Stimulated activated naive CD8-positive, alpha-beta T cell treated with anti-CD3 and anti-CD28 coated beads, Interleukin-15, amount 100 ng/mL, for 72 hours (primary cell): ENCODE results near the gene TDRD1.

Experiments used
- ATAC-seq: fragments of 150-1000 bp; cut with Tn5 transposase; 2 replicates; pipeline ENCODE4 v1.10.0; 2021; ENCODE audit warnings: mild to moderate bottlenecking, moderate library complexity
- DNase-seq, 2 donors: peaks; one replicate each; pipeline ENCODE4 v3.0.0; 2021 to 2022
- H3K27ac Mint-ChIP-seq, 2 donors: one replicate each; pipeline ENCODE4 v1.8.0; 2022; ENCODE audit warnings: mild to moderate bottlenecking in 2 of 2, mixed read lengths in 2 of 2, moderate library complexity in 2 of 2
- H3K27me3 Mint-ChIP-seq: one replicate; pipeline ENCODE4 v1.8.0; 2022; ENCODE audit warnings: mixed read lengths
- H3K4me1 Mint-ChIP-seq: one replicate; pipeline ENCODE4 v1.8.0; 2022; ENCODE audit warnings: mild to moderate bottlenecking, mixed read lengths
- H3K4me3 Mint-ChIP-seq, 2 donors: one replicate each; pipeline ENCODE4 v1.8.0; 2022; ENCODE audit warnings: mild to moderate bottlenecking in 2 of 2, mixed read lengths in 2 of 2, moderate library complexity in 1 of 2
- H3K9me3 Mint-ChIP-seq, 2 donors: one replicate each; pipeline ENCODE4 v1.8.0; 2022; ENCODE audit warnings: mixed read lengths in 2 of 2

The TDRD1 gene

DNA sequence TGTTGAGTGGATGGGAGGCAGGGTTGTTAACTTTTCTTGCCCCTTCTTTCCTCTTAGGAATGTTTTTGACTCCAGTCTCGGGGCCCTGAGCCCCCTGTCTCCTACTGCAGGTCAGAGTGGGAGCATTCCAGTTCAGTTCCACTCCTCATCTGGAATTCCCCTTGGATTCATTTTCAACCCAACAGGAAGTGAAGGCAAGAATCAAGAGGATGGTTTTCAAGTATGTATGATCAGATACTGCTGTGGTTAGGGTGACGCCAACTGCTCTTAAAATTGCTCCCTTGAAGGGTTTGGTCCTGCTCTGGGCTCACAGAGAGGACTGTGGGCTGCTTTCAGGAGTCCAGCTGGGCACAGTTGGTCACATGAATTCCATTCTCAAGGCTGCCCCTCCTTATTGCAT lies 81.9 kb downstream of the TDRD1 start:
- Mint-ChIP-seq H3K9me3 (no peaks in the 10 kb centered on the region), H3K4me3 (no peak overlapping the region), H3K27me3 (no peaks in the 10 kb centered on the region), H3K27ac (peak overlapping the region in 1 of 2 donors; percentile 49), H3K4me1 (peaks cover 21% of the 10 kb centered on the region)
- no peak for ATAC-seq
- DNase-seq = no peak

DNA sequence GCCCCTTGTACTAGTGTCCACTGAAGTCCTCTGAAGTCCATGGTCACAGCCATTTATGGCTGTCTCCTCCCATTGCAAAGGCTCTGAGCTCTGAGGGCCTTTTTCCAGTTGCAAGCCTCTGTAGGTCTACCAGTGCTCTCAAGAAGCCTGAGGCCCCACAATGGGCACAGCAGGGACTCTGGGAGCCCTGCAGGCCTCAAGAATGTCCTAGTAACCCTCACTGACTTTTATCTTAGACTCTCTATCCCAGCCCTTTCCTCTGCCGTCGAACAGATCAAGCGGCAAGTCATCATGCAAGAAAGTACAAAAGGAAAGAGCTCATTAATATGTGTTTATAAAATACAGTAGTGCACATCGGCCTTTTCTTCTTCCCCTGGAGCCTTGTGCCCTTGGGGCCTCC lies 83.3 kb downstream of the TDRD1 start:
- no peak for ATAC-seq
- no peak for DNase-seq
- Mint-ChIP-seq H3K27ac (no peak overlapping the region), H3K27me3 (no peaks in the 10 kb centered on the region), H3K9me3 (no peaks in the 10 kb centered on the region), H3K4me3 (no peak overlapping the region), H3K4me1 (peaks cover 21% of the 10 kb centered on the region)

DNA sequence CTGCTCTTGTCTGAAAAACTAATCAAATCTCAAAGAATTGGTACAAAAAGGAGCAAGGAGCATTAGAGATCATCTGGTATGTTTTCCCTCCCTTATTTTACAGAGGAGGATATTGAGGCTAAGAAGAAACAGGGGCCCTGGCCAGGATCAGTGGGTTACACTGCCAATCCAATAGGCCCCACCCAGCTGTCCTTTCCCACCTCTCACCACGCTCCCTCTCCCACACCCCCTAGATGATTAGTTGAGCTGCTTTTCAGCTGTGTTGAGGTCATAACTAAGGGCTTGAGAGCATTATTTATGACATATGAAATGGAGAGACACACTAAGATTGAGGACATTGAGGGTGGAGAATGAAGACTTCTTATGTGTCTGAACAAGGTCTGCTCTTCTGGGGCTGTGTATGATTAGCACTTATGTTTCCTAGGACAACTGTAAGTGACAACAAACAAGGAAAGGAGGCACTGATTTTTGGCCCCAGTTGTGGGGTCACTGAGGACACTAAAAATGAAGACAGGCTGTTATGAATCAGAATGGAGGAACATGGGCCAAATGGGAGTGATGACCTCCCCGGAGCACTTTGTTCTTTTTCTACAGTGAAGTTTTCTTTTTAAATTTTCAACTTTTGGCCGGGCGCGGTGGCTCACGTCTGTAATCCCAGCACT lies 86.4 kb downstream of the TDRD1 start:
- H3K4me1 Mint-ChIP-seq = peaks cover 11% of the 10 kb centered on the region
- DNase-seq (no peak), ATAC-seq (no peak)
- H3K4me3 Mint-ChIP-seq = no peak overlapping the region
- H3K27me3 Mint-ChIP-seq = peaks cover under 1% of the 10 kb centered on the region
- no peaks in the 10 kb centered on the region for H3K9me3 Mint-ChIP-seq
- H3K27ac Mint-ChIP-seq = no peak overlapping the region

DNA sequence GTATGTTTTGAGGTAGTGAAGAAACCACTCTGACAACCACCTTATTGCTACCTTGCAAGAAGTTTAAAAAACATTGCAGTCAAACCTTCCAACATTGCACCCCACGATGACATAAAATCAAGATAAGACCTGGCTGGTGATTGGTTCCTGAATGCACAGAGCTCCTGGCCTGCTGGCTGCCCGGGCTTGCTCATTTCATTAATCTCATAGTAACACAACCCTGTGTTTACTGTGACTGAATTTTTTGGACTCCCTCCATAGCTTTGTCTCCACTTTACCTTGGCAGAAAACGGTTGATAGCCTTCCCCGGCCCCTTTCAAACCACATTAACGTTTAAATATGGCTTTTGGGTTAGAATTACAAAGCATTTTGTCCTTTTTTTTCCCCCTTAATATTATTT lies 87.4 kb downstream of the TDRD1 start:
- no peak overlapping the region for H3K4me3 Mint-ChIP-seq
- ATAC-seq = no peak
- no peaks in the 10 kb centered on the region for H3K9me3 Mint-ChIP-seq
- DNase-seq = no peak
- H3K27me3 Mint-ChIP-seq = peaks cover 9% of the 10 kb centered on the region
- peaks cover 1% of the 10 kb centered on the region for H3K4me1 Mint-ChIP-seq
- no peak overlapping the region for H3K27ac Mint-ChIP-seq

DNA sequence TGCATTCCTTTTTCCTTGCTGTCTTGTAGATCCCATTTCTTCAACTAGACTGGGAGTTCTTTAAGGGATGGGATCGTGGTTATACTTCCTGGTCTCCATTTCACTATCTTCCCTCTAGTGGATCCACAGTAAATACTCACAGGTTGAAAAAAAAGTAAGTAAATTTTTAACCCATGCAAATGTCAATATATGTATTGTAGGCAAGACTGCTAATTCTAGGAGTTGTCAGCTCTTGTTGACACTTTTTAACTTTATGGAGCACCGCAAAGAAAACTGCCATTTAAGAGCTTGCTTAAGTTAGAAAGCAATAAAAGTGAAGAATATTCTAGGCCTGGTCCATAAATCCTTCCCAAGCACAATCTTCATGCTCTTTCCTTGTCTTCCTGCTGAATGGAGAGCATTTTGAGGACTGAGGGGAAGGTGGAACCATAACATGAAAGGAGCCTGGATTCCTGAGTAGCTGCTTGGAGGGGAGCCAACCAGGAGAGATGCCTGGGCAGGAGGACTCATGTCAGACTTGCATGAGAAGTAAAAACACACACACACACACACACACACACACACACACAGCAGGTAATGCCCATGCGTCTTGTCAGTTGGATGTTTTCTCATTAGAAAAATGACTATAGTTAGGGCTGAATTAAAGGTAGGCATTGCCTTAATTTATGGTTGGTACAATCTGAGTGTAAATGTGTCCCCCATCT lies 92.1 kb downstream of the TDRD1 start:
- no peaks in the 10 kb centered on the region for H3K9me3 Mint-ChIP-seq
- peak overlapping the region in 1 of 2 donors; percentile 30 for H3K27ac Mint-ChIP-seq
- no peak overlapping the region for H3K4me3 Mint-ChIP-seq
- DNase-seq (no peak), ATAC-seq (no peak)
- peaks cover 9% of the 10 kb centered on the region for H3K27me3 Mint-ChIP-seq
- no peaks in the 10 kb centered on the region for H3K4me1 Mint-ChIP-seq

DNA sequence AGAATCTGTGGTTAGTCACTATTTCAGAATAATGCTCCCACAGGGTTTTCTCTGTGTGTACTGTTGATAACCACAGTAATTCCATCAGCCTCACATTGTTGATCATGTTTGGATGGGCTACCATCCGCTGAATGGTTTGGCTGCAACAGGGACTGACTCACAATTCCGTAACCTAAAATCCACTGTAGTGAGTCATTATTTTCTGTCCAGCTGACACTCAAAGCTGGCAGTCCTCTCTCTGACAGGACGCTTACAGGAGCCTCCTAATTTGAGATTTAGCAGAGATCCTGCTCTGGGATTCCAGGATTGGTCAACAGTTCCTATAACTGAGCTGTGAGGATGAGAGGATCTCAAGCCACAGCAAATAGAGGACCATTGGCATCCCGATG lies 92.6 kb downstream of the TDRD1 start:
- no peak overlapping the region for H3K27ac Mint-ChIP-seq

DNA sequence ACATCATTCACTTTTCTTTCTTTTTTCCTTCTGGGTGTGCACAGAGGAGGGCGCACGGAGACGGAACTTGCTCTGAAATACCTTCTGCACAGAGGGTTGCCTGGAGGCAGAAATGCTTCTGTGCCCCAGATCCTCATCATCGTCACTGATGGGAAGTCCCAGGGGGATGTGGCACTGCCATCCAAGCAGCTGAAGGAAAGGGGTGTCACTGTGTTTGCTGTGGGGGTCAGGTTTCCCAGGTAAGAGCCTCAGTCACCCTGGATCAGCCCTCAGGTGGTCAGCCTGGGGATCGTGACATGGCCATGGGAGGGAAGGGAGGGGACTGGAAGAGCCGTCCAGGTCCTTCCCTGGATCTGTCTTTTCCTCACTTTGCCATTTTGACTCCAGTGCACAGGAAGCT lies 93.5 kb downstream of the TDRD1 start:
- DNase-seq (no peak), ATAC-seq (no peak)
- Mint-ChIP-seq H3K27me3 (peaks cover 9% of the 10 kb centered on the region), H3K9me3 (no peaks in the 10 kb centered on the region), H3K4me3 (no peak overlapping the region), H3K27ac (no peak overlapping the region), H3K4me1 (no peaks in the 10 kb centered on the region)

More for the DNA sequence above, 92.6 kb downstream of the TDRD1 start:
- ATAC-seq (no peak), DNase-seq (no peak)
- no peaks in the 10 kb centered on the region for H3K4me1 Mint-ChIP-seq
- peaks cover 9% of the 10 kb centered on the region for H3K27me3 Mint-ChIP-seq
- no peaks in the 10 kb centered on the region for H3K9me3 Mint-ChIP-seq
- no peak overlapping the region for H3K4me3 Mint-ChIP-seq

DNA sequence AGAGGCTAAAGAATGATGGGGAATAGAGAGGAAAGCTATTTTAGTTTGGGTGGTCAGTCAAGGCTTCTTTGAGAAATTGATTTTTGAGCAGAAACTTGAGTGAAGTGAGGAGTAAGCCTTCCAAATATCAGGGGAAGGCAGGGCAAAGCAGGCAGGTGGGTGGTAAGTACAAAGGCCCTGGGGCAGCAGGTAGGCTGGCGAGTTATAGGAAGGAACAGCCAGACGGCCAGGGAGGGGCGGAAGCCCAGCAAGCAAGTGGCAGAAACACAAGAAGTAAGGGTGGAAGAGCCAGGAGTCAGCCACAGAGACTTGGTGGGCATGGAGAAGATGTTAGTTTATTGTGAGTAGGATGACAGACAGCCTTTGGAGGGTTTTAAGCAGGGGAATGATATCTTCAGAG lies 94.8 kb downstream of the TDRD1 start:
- no peaks in the 10 kb centered on the region for H3K9me3 Mint-ChIP-seq
- H3K4me3 Mint-ChIP-seq = no peak overlapping the region
- H3K27ac Mint-ChIP-seq = no peak overlapping the region
- peaks cover 19% of the 10 kb centered on the region for H3K27me3 Mint-ChIP-seq
- no peak for ATAC-seq
- no peaks in the 10 kb centered on the region for H3K4me1 Mint-ChIP-seq
- no peak for DNase-seq

DNA sequence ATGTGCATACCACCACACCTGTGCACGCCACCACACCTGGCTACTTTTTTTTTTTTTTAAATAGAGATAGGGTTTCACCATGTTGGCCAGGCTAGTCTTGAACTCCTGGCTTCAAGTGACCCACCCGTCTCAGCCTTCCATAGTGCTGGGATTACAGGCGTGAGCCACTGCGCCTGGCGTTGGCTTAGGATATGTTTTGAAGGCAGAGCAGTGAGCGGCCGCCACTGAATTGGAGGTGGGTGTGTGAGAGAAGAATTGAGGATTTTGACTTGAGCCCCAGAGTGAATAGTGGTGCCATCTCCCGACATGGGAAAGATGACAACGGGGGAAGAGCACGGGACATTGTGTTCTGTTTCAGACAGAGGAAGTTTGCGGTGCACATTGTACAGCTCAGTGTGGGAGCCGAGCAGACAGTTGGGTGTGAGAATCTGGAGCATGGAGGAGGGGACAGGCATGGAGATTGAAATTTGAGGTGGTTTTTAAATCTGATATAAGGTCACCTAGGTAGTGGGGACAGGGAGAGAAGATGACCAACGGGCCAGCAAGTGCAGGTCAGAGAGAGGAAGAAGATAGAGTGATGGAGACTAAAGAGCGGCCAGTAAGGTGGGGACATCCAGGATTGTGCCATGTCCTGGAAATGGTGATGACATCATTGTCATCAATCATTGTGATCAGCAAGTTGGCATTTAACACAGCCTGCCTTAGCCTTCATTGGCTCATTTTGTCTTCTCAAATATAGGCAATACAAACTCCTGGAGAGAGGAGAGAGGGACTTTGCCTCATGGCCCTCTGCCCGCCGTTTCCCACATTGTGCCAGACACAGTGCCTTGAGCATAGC lies 95.7 kb downstream of the TDRD1 start:
- ATAC-seq (no peak), DNase-seq (no peak)
- H3K9me3 Mint-ChIP-seq = no peaks in the 10 kb centered on the region
- no peak overlapping the region for H3K4me3 Mint-ChIP-seq
- no peaks in the 10 kb centered on the region for H3K4me1 Mint-ChIP-seq
- peaks cover 19% of the 10 kb centered on the region for H3K27me3 Mint-ChIP-seq
- no peak overlapping the region for H3K27ac Mint-ChIP-seq

DNA sequence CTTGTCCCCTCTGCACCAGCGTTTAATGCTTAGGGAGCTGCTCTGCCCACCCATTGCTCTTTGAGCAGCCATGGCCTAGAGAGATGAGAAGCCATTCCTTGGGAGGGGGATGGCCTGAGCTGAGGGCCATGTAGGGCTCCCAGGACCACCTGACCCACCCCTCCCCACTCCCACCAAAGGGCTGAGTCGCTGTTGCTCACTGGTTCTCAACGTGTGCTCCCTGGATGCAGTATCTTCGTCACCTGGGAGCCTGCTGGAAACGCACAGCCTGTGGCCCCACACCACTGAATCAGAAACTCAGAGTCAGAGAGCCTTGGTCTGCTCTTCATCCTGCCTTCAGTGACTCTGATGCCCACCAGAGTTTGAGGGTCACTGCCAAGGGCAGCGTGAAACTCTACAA lies 96.9 kb downstream of the TDRD1 start:
- no peak for DNase-seq
- Mint-ChIP-seq H3K27ac (no peak overlapping the region), H3K9me3 (no peaks in the 10 kb centered on the region), H3K4me3 (no peak overlapping the region), H3K4me1 (no peaks in the 10 kb centered on the region), H3K27me3 (peaks cover 13% of the 10 kb centered on the region)
- ATAC-seq = no peak

DNA sequence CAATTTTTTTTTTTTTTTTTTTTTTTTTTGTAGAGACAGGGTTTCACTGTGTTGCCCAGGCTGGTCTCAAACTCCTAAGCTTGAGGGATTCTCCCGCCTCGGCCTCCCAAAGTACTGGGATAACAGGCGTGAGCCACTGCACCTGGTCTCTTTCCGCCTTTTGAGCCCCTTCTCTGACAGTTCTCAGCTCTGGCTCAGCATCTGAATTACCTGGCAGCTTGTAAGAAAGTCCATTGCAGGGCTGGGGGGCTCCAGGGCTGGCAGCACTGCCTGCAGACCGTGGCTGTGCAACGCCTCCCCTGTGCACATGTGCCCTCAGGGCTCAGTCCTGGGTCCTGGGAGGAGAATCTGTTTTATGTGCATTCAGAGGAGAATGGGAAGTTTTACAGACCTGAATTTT lies 97.5 kb downstream of the TDRD1 start:
- H3K27ac Mint-ChIP-seq = no peak overlapping the region
- H3K4me3 Mint-ChIP-seq = no peak overlapping the region
- ATAC-seq (no peak), DNase-seq (no peak)
- no peaks in the 10 kb centered on the region for H3K4me1 Mint-ChIP-seq
- no peaks in the 10 kb centered on the region for H3K9me3 Mint-ChIP-seq
- peaks cover 10% of the 10 kb centered on the region for H3K27me3 Mint-ChIP-seq

DNA sequence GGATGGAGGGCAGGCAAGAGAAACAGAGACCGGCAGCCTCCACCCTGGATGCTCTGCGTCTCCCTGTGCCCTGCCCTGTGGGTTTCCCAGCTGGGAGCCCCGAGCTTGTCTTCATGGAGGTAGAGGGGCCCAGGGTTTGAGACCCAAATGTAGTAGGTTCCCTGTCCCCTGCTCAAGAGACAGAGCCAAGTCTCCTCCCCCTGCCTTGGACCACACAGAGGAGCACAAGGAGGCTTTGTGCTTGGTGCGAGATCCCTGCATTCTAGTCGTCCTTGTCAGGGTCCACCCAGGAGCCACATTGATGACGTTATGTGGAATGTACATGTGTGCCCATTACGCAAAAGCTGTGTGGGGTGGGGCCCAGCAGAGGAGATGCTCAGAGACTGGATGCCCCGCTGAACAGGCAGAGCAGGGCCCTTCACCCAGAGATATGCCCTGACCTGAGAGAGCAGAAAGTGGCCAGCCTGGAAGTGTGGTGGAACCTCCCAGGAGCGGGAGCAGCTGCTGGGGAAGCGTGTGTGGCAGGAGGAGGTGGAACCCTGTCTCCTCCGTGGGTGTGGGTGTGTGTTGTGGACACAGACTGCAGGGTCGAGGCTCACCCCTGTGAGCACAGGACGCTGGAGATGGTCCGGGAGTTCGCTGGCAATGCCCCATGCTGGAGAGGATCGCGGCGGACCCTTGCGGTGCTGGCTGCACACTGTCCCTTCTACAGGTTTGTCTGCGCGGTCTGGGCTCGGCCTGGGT lies 99.2 kb downstream of the TDRD1 start:
- no peaks in the 10 kb centered on the region for H3K9me3 Mint-ChIP-seq
- no peak overlapping the region for H3K27ac Mint-ChIP-seq
- H3K4me1 Mint-ChIP-seq = no peaks in the 10 kb centered on the region
- DNase-seq = no peak
- ATAC-seq = peak; percentile 21
- peaks cover 10% of the 10 kb centered on the region for H3K27me3 Mint-ChIP-seq
- H3K4me3 Mint-ChIP-seq = no peak overlapping the region

DNA sequence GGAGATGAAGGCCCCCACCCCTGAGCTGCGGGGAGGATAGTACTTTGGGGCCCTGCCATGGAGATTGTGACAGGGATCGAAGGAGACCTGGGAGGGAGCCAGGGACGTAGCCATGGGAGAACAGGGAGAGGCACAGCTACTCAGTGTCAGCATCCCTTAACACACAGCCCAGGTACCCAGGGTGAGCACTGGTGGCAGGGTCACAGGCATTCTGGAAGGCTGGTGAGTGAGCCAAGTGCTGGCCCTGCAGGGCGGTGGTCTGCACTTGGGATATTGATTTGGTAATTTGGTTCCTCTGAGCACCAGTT lies 99.7 kb downstream of the TDRD1 start:
- H3K4me3 Mint-ChIP-seq = no peak overlapping the region
- H3K27me3 Mint-ChIP-seq = peaks cover 10% of the 10 kb centered on the region
- DNase-seq = no peak
- no peaks in the 10 kb centered on the region for H3K9me3 Mint-ChIP-seq
- no peak for ATAC-seq
- no peak overlapping the region for H3K27ac Mint-ChIP-seq
- H3K4me1 Mint-ChIP-seq = no peaks in the 10 kb centered on the region

DNA sequence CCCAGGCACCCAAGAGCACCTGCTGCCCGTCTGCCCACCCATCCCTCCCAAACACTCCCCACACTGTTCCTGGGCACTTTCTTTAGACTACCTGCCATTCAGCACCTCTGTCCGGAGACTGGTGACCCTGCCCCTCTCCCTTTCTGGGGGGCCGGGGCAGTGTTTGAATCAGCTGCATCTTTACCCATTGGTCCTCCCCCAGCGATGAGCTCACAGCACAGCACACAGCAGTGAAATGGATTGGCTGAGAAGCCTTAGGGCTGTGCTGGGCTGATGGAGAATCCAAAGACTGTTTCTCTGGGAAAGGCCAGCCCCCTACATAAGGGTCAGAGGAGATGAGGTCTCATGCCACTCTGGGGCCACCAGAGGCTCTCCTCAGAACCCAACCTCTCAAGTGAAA lies 100.1 kb downstream of the TDRD1 start:
- H3K4me3 Mint-ChIP-seq = no peak overlapping the region
- ATAC-seq (no peak), DNase-seq (no peak)
- no peaks in the 10 kb centered on the region for H3K4me1 Mint-ChIP-seq
- peaks cover 10% of the 10 kb centered on the region for H3K27me3 Mint-ChIP-seq
- peak overlapping the region in 1 of 2 donors; percentile 57 for H3K27ac Mint-ChIP-seq
- H3K9me3 Mint-ChIP-seq = no peaks in the 10 kb centered on the region

DNA sequence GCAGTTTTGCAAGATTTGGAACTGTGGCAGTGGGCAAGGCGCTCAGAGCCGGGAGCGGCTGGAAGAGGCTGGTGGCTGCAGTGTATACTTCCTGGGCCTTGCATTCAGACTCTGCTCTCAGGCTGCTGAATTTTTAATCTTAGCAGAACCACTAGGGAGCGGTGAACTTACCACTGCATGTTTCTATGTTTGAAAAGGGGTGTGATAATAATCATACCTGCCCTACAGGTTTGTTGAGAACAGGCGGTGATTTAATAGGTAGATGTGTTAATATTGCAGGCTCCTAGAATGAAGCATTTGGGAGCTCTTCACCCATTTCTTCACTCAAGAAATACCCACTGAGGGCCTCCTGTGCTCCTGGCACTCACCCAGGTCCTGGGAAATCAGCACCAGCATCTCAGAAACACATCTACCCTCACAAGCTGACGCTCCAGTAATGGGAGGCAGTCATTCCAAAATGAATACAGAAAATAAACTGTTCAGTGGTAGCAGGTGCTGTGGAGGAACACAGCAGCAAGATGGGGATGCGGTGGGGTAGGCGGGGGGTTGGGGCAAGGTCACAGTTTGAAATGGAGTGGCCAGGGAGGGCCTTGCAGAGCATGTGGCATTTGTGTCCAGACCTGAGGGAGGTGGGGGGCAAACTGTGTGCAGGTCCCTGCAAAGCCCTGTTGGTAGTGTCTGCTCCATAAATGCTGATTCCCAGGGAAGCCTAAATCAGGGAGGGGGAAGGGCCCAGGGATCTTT lies 100.9 kb downstream of the TDRD1 start:
- peaks cover 10% of the 10 kb centered on the region for H3K27me3 Mint-ChIP-seq
- no peak for ATAC-seq
- no peaks in the 10 kb centered on the region for H3K9me3 Mint-ChIP-seq
- no peaks in the 10 kb centered on the region for H3K4me1 Mint-ChIP-seq
- H3K4me3 Mint-ChIP-seq = no peak overlapping the region
- H3K27ac Mint-ChIP-seq = no peak overlapping the region
- no peak for DNase-seq
